ENCODE results near the gene NT5C.

NT5C gene

DNA sequence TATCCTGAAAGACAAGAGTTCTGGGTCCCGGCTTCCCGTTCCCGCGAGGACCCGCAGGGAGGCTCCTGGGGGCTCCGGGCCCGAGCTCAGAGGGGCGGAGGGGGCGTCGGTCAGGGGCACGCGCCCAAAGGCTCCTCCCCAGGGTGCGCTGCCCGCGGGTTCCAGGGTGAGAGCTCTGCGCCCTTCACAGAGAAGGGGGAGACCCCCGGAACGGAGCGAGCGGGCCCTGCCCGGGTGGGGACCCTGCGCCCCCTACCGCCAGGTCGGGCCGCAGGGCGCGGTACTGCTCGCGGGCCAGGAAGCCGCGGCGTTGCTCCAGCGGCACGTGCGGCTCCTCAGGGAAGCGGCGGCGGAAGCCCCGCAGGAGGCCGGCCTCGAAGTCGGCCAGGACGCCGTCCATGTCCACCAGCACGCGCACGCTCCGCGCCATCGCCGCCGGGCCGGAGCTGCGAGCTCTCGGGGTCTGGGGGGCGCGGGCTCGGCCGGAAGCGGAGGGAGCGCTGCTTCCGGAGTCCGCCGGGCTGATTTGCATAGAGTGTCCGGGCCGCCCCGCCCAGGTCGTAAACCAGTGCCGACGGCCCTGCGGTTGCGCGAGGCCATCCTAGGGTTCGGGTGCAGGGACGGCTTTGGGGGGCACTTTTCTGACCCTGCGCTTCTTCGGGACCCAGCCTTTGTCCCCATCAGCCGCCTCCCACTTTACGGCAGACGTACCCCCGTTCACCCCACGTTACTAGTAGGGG, at the start of gene NT5C:
Gene NT5C (minus strand): TSS at position 465 of the 740 bp plus-strand sequence. CDS start 35 bp downstream, at position 430.
- TF ChIP-seq CTCF (IDR thresholded peaks at IDR 0.05): peak; percentile 82

DNA sequence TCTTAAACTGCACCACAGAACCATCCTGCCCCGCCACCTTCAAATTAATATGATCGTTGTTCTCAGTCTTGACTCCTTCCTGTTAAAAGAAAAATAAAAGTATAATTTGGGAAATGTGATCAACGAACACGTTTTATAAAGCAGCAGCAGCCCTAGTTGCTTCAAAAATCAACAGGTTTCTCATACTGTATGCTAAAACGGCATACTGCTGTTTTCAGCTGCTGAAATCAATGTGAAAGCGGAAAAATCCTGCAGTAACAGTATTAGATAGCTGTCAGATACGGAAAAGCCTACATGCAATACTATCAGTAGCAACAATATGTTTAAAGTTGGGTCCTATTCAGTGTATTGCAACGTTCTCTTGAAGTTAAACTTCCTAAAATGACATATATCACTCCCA, 49.6 kb upstream of the NT5C start:
- TF ChIP-seq CTCF (IDR thresholded peaks at IDR 0.05): no peak

- no peak for TF ChIP-seq CTCF (IDR thresholded peaks at IDR 0.05)
These were observed 46.9 kb upstream of the NT5C start for GRCh38 chr17:75178453-75178852.

GRCh38 chr17:75176625-75177024, 45.1 kb upstream of the NT5C start:
- TF ChIP-seq CTCF (IDR thresholded peaks at IDR 0.05): no peak

DNA sequence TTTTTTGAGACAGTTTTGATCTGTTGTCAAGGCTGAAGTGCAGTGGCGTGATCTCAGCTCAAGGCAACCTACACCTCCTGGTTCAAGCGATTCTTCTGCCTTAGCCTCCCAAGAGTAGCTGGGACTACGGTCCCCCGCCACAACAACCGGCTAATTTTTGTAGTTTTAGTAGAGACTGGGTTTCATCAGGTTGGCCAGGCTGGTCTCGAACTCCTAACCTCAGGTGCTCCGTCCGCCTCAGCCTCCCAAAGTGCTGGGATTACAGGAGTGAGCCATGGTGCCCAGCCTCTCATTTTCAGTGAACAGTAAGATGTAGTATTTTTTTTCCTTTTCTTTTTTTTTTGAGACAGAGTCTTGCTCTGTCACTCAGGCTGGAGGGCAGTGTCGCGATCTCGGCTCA, 43.5 kb upstream of the NT5C start:
- no peak for TF ChIP-seq CTCF (IDR thresholded peaks at IDR 0.05)

GRCh38 chr17:75173526-75173925, 42.0 kb upstream of the NT5C start:
- TF ChIP-seq CTCF (IDR thresholded peaks at IDR 0.05): no peak

GRCh38 chr17:75168998-75169397, 37.5 kb upstream of the NT5C start:
- TF ChIP-seq CTCF (IDR thresholded peaks at IDR 0.05): no peak

DNA sequence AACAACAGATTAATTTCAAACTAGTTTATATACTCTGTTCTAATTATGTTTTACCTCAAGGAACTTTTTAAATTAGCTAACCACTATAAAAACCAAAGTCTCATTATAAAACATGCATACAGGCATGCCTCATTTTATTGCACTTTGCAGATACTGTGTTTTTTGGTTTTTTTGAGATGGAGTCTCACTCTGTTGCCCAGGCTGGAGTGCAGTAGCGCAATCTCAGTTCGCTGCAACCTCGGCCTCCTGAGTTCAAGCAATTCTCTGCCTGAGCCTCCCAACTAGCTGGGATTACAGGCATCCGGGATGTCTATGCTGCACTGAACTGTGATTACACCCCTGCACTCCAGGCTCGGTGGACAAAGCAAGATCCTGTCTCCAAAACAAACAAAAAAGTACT, 31.5 kb upstream of the NT5C start:
- TF ChIP-seq CTCF (IDR thresholded peaks at IDR 0.05): no peak
